GM12892 (cell line): ENCODE data around the gene AMELY.

Experiments
- POLR2A ChIP-seq: IDR thresholded peaks from 2 replicates; pipeline ENCODE4 v1.6.1; 2011; ENCODE audit warnings: low read depth, low read length, control low read depth
- POLR2AphosphoS5 ChIP-seq: IDR thresholded peaks from 2 replicates; pipeline ENCODE4 v1.6.1; 2011; ENCODE audit warnings: low read depth, low read length, control low read depth

- TF ChIP-seq POLR2A (no peak), POLR2AphosphoS5 (no peak)
Observed at GRCh38 chrY:6910372-6911252, 940 bp downstream of the AMELY start, which contains the start of gene TBL1Y.
